ENCODE measurements around the gene PRG3.

PRG3 gene

DNA sequence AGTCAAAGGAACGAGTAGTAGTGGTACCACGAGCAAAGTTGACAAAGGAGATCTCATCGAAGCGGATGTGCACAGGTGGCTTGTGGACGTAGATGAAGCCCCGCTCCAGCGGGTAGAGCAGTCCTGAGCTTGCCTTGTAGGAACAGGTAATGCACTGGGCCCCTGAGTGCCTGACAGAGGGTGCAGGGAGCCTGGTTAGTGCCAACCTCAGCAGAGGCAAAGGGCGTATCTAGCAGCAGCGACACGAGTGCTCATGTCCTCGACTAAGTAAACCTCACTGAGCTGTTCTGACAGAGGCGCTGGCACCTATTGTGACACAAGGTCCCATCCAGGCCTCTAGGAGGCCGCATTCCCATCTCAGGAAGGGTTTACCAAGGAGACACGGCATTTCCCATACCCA, 49.2 kb downstream of the PRG3 start:
- TF ChIP-seq, protein P1, sequence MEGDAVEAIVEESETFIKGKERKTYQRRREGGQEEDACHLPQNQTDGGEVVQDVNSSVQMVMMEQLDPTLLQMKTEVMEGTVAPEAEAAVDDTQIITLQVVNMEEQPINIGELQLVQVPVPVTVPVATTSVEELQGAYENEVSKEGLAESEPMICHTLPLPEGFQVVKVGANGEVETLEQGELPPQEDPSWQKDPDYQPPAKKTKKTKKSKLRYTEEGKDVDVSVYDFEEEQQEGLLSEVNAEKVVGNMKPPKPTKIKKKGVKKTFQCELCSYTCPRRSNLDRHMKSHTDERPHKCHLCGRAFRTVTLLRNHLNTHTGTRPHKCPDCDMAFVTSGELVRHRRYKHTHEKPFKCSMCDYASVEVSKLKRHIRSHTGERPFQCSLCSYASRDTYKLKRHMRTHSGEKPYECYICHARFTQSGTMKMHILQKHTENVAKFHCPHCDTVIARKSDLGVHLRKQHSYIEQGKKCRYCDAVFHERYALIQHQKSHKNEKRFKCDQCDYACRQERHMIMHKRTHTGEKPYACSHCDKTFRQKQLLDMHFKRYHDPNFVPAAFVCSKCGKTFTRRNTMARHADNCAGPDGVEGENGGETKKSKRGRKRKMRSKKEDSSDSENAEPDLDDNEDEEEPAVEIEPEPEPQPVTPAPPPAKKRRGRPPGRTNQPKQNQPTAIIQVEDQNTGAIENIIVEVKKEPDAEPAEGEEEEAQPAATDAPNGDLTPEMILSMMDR (conservative IDR thresholded peaks at IDR 0.05; ENCODE audit: low read length) = no peak
- H3K4me3 ChIP-seq (ENCODE audit: low read length) = no peak overlapping the region

DNA sequence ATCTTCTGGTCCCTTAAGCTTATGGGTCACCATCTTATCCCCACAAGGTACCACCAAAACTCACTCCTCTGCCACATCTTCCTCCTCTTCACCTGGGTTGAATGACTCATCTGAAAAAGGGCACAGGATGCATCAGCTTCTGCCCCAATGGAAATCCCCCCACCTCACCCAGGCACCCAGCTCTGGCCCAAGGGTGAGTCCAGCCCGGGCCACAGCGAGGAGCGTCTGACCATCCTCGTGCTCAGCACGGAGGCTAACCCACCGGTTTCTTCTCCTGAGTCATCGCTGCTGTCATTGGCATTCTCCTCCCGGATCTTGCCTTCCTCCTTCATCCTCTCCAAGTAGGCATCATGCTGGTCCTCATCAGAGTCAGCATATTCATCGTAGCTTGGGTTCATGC, 50.9 kb downstream of the PRG3 start:
- no peak for DNase-seq (ENCODE audit: low read depth)
- TF ChIP-seq, protein P1 (conservative IDR thresholded peaks at IDR 0.05; ENCODE audit: low read length) = no peak
- no peak overlapping the region for H3K4me3 ChIP-seq (ENCODE audit: low read length)

More for the DNA sequence above, 49.2 kb downstream of the PRG3 start:
- no peak for DNase-seq (ENCODE audit: low read depth)

DNA sequence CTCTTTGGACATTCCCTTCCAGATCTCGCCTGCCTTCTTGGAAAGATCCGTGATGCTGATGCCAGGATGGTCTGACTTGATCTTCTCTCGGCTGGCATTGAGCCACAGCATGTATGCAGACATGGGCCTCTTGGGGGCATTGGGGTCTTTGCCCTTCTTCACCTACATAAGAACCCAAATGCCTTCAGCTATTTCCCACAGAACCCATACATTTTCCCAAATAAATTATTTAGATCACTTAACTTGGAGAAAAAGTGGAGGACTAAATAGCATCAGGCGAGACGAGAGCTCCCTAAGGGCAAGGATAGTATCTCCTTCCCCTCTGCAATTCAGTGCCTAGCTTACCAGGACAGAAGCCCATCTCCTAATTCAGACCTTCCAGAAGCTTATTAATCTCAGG, 53.2 kb downstream of the PRG3 start:
- TF ChIP-seq, protein P1 (conservative IDR thresholded peaks at IDR 0.05; ENCODE audit: low read length) = no peak
- H3K4me3 ChIP-seq (ENCODE audit: low read length) = no peak overlapping the region
- DNase-seq (ENCODE audit: low read depth) = no peak

Measured in AG10803 (cell line).